H7 (cell line): ENCODE measurements around the gene FBXO7. TPM values are rescaled to one million over a fixed set of nuclear protein-coding genes. Genes with fewer than 3 reads are reported as not detected.

ENCODE experiments used
- DNase-seq: peaks from one replicate; pipeline ENCODE4 v3.0.0; 2012
- H3K27me3 ChIP-seq: 2 replicates; pipeline ENCODE4 v1.6.0; 2011; ENCODE audit warnings: mild to moderate bottlenecking, low read length; ENCODE audit not compliant: control insufficient read depth, insufficient read depth
- H3K36me3 ChIP-seq: replicated peaks from 2 replicates; pipeline ENCODE4 v1.5.1; 2011; ENCODE audit warnings: low read length; ENCODE audit not compliant: control insufficient read depth, insufficient read depth
- H3K4me3 ChIP-seq: 2 replicates; pipeline ENCODE4 v1.5.1; 2011; ENCODE audit warnings: low read depth, mild to moderate bottlenecking, control low read depth, low read length, moderate library complexity; ENCODE audit not compliant: insufficient read depth
- total RNA-seq: library from RNA; depleted of rRNA; stranded (reverse); fragments of >200 nt; shearing (Covaris generic); gene quantifications from 2 replicates; pipeline ENCODE4 v1.2.3, GENCODE V29; 2014; rRNA removed

Gene FBXO7
- total RNA-seq = 99.2 and 105 TPM in 2 replicates

- Histone ChIP-seq H3K4me3 (peak within 1 kb of the TSS; percentile 81), H3K36me3 (no peaks in the 10 kb centered on the region), H3K27me3 (no peaks in the 10 kb centered on the region)
- peak; percentile 95 for DNase-seq
Measured at GRCh38 chr22:32474635-32475467, at the start of gene FBXO7. Gene FBXO7 (plus strand): TSS chr22:32474811. CDS start chr22:32475003, 192 bp downstream.

- no peak overlapping the region for H3K4me3 ChIP-seq
- no peaks in the 10 kb centered on the region for H3K36me3 ChIP-seq
- H3K27me3 ChIP-seq = no peaks in the 10 kb centered on the region; the same call in none of the 2 replicates
- no peak for DNase-seq
Measured at GRCh38 chr22:32426881-32427280, 47.7 kb upstream of the FBXO7 start.

DNA sequence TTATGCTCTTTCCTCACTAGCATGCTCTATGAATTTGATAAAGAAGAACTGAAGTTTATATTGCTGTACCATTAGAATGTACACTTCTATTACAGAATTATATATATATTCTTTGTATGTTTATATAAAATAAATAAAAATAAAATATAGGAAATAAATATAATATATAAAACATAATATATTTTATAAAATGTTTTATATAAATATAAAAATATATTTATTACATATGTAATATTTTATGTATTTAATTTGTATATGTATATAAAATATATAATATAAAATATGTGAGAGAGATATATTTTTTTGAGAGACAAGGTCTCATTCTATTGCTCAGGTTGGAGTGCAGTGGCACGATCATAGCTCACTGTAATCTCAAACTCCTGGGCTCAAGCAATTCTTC lies 44.3 kb upstream of the FBXO7 start:
- no peak for DNase-seq
- peaks cover 1% of the 10 kb centered on the region for H3K27me3 ChIP-seq
- H3K36me3 ChIP-seq = no peaks in the 10 kb centered on the region
- H3K4me3 ChIP-seq = no peak overlapping the region

DNA sequence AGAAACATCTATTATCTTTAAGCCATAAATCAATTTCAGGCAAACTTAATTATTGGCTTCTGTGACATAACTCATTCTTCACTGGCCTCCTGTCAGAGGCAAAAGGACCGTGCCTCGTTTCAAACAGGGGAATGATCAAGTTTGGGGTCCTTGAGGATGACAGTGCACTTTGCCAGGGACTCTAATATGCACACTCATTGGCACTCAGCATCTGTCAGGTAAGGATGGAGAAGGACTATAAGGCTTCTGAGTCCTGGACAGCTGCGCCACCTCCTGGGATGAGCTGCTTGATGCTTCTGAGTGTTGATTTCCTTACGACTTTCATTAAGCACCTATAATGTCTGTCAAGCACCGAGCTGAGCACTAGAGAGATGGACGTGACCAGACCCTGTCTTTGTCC lies 30.5 kb upstream of the FBXO7 start:
- no peak overlapping the region for H3K4me3 ChIP-seq
- H3K36me3 ChIP-seq = no peaks in the 10 kb centered on the region
- H3K27me3 ChIP-seq = no peaks in the 10 kb centered on the region; the same call in 1 of the 2 replicates
- DNase-seq = peak; percentile 41

DNA sequence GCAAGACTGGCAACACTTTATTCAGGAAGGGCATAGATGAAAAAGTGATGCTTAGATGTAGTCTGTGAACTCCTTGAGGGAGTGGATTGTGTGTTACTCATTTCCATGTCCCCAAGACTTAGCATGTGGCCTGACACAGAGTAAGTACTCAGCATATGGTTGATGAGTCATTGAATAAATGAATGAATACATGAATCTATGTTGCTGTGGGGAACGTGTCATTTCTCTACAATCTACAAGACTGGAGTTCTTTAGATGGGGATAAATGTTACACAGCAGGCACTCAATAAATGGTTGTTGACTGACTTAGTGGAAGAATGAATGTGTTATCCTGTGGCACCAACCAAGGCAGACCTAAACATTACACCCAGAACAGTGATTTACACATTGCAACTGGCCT lies 28.3 kb upstream of the FBXO7 start:
- no peak overlapping the region for H3K4me3 ChIP-seq
- H3K27me3 ChIP-seq = no peaks in the 10 kb centered on the region; the same call in 1 of the 2 replicates
- DNase-seq = no peak
- H3K36me3 ChIP-seq = no peaks in the 10 kb centered on the region

- Histone ChIP-seq H3K36me3 (no peaks in the 10 kb centered on the region), H3K4me3 (no peak overlapping the region), H3K27me3 (peaks cover 1% of the 10 kb centered on the region)
- no peak for DNase-seq
Measured at GRCh38 chr22:32448980-32449379, 25.6 kb upstream of the FBXO7 start.

DNA sequence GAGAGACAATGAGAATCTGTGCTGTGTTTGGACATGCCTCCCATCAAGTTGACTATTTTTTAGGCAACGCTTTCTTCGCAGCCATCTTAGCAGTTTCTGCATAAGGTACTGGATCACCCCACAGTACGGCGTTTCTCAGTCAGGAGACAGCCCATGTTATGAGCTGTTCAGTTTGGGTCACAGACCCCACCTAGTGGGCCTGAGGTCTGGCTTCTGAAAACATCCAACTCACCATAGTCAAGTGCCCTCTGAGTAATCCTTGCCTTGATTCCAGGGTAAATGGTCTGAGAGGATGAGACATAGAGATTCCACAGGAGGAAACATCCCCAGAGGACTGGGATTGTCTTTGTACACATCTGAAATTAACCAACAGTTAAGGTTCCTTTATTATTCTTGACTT lies 17.6 kb upstream of the FBXO7 start:
- Histone ChIP-seq H3K4me3 (no peak overlapping the region), H3K27me3 (peaks cover 3% of the 10 kb centered on the region; the same call in 1 of the 2 replicates)

DNA sequence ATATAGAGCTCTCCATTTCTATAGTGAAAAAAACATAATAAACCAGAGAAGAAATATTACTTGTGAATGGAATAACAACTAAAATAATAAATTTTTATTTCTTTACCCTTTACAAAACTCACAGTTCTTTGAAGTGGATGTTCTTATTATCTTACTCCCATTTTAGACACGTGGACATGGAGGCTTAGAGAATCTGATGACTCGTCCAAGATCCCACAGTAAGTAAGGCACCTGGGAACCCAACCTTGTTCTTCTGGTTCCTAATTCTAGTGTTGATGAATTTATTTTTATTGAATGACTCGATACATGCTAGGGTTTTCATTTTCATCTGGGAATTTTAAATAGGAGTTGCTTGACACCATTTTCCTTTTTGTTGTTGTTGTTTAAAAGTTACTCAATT lies 12.2 kb upstream of the FBXO7 start:
- H3K27me3 ChIP-seq = peaks cover 3% of the 10 kb centered on the region; the same call in 1 of the 2 replicates
- H3K4me3 ChIP-seq = no peak overlapping the region
- no peaks in the 10 kb centered on the region for H3K36me3 ChIP-seq
- no peak for DNase-seq

More for the DNA sequence above, 17.6 kb upstream of the FBXO7 start:
- no peaks in the 10 kb centered on the region for H3K36me3 ChIP-seq
- no peak for DNase-seq

GRCh38 chr22:32465661-32466060 lies 8.9 kb upstream of the FBXO7 start:
- peaks cover 3% of the 10 kb centered on the region; the same call in 1 of the 2 replicates for H3K27me3 ChIP-seq

GRCh38 chr22:32466496-32466895 lies 8.1 kb upstream of the FBXO7 start:
- DNase-seq = no peak
- Histone ChIP-seq H3K4me3 (no peak overlapping the region), H3K36me3 (no peaks in the 10 kb centered on the region), H3K27me3 (peaks cover 3% of the 10 kb centered on the region; the same call in 1 of the 2 replicates)

More at GRCh38 chr22:32465661-32466060, 8.9 kb upstream of the FBXO7 start:
- Histone ChIP-seq H3K36me3 (no peaks in the 10 kb centered on the region), H3K4me3 (no peak overlapping the region)
- DNase-seq = no peak

GRCh38 chr22:32469799-32470212 lies 4.8 kb upstream of the FBXO7 start:
- H3K36me3 ChIP-seq = no peaks in the 10 kb centered on the region
- peak; percentile 18 for DNase-seq
- no peak overlapping the region for H3K4me3 ChIP-seq
- no peaks in the 10 kb centered on the region for H3K27me3 ChIP-seq

DNA sequence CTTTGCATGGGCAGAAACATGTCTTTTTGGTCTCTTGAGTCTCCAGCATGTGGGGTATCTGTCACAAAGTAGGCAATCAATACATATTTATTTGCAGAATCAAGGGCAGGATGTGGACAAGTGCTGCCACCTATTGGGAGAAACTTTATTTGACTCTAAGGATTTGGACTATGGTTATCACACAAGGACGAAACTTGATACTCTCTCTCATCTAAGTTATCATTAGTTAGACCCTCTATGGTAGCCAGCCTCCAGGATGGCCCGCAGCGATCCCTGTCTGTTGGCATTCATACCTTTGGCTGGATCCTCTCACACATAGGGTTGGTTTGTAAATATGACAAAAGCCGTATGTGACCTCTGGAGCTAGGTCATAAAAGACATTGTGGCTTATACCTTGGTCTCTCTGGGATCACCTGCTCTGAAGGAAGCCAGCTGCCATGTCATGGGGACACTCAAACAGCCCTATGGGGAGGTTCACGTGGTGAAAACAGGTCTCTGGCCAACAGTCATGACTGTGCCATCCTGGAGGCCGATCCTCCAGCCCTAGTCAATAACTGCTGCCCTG lies 1.1 kb upstream of the FBXO7 start:
- DNase-seq = peak; percentile 64
- Histone ChIP-seq H3K36me3 (no peaks in the 10 kb centered on the region), H3K4me3 (0 out of 2 replicates have a peak overlapping the region, but pooled peaks have one; percentile 81), H3K27me3 (no peaks in the 10 kb centered on the region)

DNA sequence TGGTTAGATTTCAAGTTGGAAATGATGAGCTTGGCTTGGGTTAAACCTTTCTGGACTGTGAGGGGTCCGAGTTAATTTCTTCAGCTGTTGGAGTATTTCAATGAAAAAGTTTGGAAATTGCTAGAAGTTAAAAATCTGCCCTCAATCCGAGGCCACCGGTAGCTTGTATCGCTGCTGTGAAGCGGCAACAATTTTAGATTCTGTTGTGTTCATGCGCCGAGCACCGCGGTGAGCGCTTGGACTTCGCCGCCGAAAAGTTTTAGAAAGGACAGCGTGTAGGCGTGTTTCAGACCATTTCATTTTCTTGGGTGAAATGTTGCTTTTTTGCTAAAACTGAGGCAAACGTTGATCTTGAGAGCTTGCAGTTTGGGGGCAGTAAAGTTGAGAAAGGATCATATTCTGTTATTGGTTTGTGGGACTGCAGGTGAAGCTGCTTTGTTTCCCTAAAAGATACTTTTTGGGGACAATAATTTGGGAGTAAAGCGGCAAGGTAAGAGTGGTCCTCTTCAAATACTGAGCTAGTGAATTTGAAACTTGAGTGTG lies 928 bp downstream of the FBXO7 start:
- Histone ChIP-seq H3K4me3 (peak overlapping the region; percentile 81), H3K27me3 (no peaks in the 10 kb centered on the region), H3K36me3 (no peaks in the 10 kb centered on the region)
- peak; percentile 27 for DNase-seq

DNA sequence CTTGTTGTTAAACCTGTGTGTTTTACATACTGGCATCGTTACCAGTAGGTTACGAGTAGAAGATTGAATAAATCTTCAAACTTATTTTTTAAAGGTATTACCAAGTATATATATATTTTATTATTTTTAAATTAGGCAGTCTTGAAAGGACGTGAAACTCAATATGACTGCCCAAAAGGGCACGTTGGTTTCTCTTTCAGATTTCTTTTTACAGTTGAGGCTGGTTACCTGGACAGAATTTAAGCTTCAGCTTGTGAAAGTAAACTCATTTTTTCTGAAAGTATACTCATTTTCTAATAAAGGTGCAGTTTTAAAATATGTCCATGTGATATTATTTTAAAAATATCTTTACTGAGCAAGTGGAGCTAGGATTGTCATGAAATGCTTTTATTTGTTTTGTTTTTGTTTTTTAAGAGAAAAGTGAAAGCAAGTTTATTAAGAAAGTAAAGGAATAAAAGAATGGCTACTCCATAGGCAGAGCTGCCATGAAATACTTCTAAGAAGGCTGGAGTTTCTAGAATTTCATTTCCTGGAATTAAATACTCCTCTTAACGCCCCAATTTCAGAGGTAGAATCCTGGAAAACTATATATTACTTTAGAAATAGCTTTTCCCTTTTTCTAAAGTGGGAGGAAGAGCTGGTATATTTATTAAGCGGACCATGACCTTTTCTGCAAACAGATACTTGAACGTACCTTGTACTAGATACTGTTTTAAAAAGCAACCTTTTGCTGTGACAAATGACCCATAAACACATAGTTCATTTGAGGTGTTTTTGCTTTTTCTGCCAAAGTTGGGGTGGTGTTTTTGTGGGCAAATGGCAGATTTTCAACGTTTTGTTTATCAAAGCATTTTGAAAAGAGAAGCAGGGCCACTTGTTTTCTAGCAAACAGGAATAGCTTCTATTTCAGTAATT lies 1.9 kb downstream of the FBXO7 start:
- no peak for DNase-seq
- H3K27me3 ChIP-seq = no peaks in the 10 kb centered on the region
- H3K4me3 ChIP-seq = peak overlapping the region; percentile 81; the same call in 1 of the 2 replicates
- H3K36me3 ChIP-seq = no peaks in the 10 kb centered on the region
